ENCODE measurements around the gene SLCO2A1.

SLCO2A1 gene

DNA sequence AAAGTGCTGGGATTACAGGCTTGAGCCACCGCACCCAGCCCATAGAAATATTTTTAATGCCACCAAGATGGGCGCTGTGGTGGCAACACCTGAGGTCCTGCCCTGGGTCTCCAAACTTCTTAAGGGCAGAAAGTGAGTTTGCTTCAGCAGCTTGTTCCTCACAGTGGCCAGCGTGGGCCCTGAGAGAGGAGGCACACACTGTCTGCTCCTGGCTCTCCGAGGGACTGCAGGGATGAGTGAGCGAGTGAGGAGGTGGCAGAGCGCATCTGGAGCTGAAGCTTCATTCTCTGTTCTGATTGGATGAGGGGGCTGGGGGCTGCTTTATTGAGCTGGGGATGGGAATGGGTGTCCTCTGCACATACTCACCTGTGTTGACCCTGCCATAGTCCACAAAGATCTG, 76.4 kb downstream of the SLCO2A1 start:
- H3K79me2 ChIP-seq (ENCODE audit: low read length) = no peaks in the 10 kb centered on the region
- no peaks in the 10 kb centered on the region for H3F3A ChIP-seq (ENCODE audit: insufficient read depth, low read length)
- H3K4me2 ChIP-seq (ENCODE audit: low read depth, low read length) = no peak overlapping the region
- no peak overlapping the region for H2AFZ ChIP-seq (ENCODE audit: low read length)
- no peaks in the 10 kb centered on the region for H3K9me2 ChIP-seq (replicated peaks; ENCODE audit: insufficient read depth, low read length)
- H3K36me3 ChIP-seq (replicated peaks; ENCODE audit: insufficient read depth, low read length) = no peaks in the 10 kb centered on the region
- no peaks in the 10 kb centered on the region for H4K20me1 ChIP-seq (ENCODE audit: insufficient read depth, low read length)
- H3K4me3 ChIP-seq (ENCODE audit: low read length) = no peak overlapping the region
- H3K9me3 ChIP-seq (replicated peaks; ENCODE audit: insufficient read depth, low read length) = no peaks in the 10 kb centered on the region
- no peaks in the 10 kb centered on the region for H3K27me3 ChIP-seq (replicated peaks; ENCODE audit: insufficient read depth, low read length)
- no peaks in the 10 kb centered on the region for H3K4me1 ChIP-seq (ENCODE audit: low read length)
- DNase-seq = no peak
- H3K9ac ChIP-seq (ENCODE audit: low read length) = no peak overlapping the region
- no peak overlapping the region for H3K27ac ChIP-seq (ENCODE audit: low read length)
- TF ChIP-seq EZH2phosphoT487 (IDR thresholded peaks at IDR 0.05; ENCODE audit: low read length) = no peak
- no peak for TF ChIP-seq EZH2 (optimal IDR thresholded peaks at IDR 0.05; ENCODE audit: low read depth, low read length)
- no peak for TF ChIP-seq CTCF (IDR thresholded peaks at IDR 0.05; ENCODE audit: low read length)

DNA sequence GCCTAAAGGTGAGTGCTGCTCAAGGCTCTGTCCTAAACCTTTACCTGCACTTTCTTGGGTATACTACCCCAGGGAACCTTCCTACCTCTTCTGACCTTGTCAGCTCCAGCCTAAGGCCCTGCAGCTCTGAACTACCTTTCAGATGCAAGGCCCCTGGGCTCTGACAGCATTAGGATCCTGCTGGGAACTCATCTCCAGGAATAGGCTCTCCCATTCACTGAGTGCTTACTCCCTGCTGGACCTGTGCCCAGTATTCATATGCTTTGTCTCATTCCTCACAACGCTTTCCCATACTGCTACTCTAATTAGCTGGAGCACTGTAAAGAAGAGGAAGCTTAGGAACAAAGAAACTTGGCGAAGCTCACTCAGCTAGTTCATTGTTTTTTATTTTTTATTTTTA, 80.3 kb downstream of the SLCO2A1 start:
- no peak overlapping the region for H2AFZ ChIP-seq (ENCODE audit: low read length)
- H3K27me3 ChIP-seq (replicated peaks; ENCODE audit: insufficient read depth, low read length) = no peaks in the 10 kb centered on the region
- H4K20me1 ChIP-seq (ENCODE audit: insufficient read depth, low read length) = no peaks in the 10 kb centered on the region
- H3K27ac ChIP-seq (ENCODE audit: low read length) = no peak overlapping the region
- TF ChIP-seq EZH2phosphoT487 (IDR thresholded peaks at IDR 0.05; ENCODE audit: low read length) (no peak), CTCF (IDR thresholded peaks at IDR 0.05; ENCODE audit: low read length) (no peak), EZH2 (optimal IDR thresholded peaks at IDR 0.05; ENCODE audit: low read depth, low read length) (no peak)
- peaks cover 12% of the 10 kb centered on the region for H3K4me1 ChIP-seq (ENCODE audit: low read length)
- H3F3A ChIP-seq (ENCODE audit: insufficient read depth, low read length) = no peaks in the 10 kb centered on the region; the same call in 1 of the 2 replicates
- H3K4me3 ChIP-seq (ENCODE audit: low read length) = no peak overlapping the region
- H3K79me2 ChIP-seq (ENCODE audit: low read length) = no peaks in the 10 kb centered on the region
- H3K36me3 ChIP-seq (replicated peaks; ENCODE audit: insufficient read depth, low read length) = no peaks in the 10 kb centered on the region
- no peak overlapping the region for H3K9ac ChIP-seq (ENCODE audit: low read length)
- no peak overlapping the region for H3K4me2 ChIP-seq (ENCODE audit: low read depth, low read length)
- H3K9me3 ChIP-seq (replicated peaks; ENCODE audit: insufficient read depth, low read length) = no peaks in the 10 kb centered on the region
- no peak for DNase-seq
- no peaks in the 10 kb centered on the region for H3K9me2 ChIP-seq (replicated peaks; ENCODE audit: insufficient read depth, low read length)

DNA sequence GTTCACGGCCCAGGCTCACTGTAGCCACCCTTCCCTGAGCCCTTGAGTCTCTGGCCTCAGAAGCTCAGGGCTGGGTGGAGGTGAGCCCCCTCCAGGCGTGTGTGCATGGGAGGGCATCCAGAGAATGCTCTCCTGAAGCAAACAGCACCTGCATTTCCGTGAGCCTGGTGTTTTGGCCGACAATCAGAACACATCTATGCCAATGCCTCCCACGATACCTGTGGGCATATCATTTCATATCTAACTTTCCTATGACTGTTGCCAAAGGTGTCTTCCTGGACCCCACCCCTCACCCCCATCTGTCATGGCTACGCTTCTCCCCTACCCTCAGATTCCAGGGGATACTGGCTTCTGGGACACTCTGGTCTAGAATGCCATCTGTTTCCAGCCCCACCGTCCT, 80.7 kb downstream of the SLCO2A1 start:
- Histone ChIP-seq H2AFZ (ENCODE audit: low read length) (no peak overlapping the region), H3K4me2 (ENCODE audit: low read depth, low read length) (no peak overlapping the region), H3F3A (ENCODE audit: insufficient read depth, low read length) (no peaks in the 10 kb centered on the region; the same call in 1 of the 2 replicates), H4K20me1 (ENCODE audit: insufficient read depth, low read length) (no peaks in the 10 kb centered on the region), H3K9ac (ENCODE audit: low read length) (no peak overlapping the region), H3K4me1 (ENCODE audit: low read length) (peaks cover 12% of the 10 kb centered on the region), H3K9me3 (replicated peaks; ENCODE audit: insufficient read depth, low read length) (no peaks in the 10 kb centered on the region), H3K4me3 (ENCODE audit: low read length) (no peak overlapping the region), H3K36me3 (replicated peaks; ENCODE audit: insufficient read depth, low read length) (no peaks in the 10 kb centered on the region), H3K9me2 (replicated peaks; ENCODE audit: insufficient read depth, low read length) (no peaks in the 10 kb centered on the region), H3K27me3 (replicated peaks; ENCODE audit: insufficient read depth, low read length) (no peaks in the 10 kb centered on the region), H3K27ac (ENCODE audit: low read length) (no peak overlapping the region), H3K79me2 (ENCODE audit: low read length) (no peaks in the 10 kb centered on the region)
- no peak for DNase-seq
- TF ChIP-seq EZH2 (optimal IDR thresholded peaks at IDR 0.05; ENCODE audit: low read depth, low read length) = no peak
- TF ChIP-seq CTCF (IDR thresholded peaks at IDR 0.05; ENCODE audit: low read length) = no peak
- no peak for TF ChIP-seq EZH2phosphoT487 (IDR thresholded peaks at IDR 0.05; ENCODE audit: low read length)

All from MM.1S (cell line).